Endodermal cell (in vitro differentiated cells): Measurements from ENCODE around the gene FRRS1L. TPM values are rescaled to one million over a fixed set of nuclear protein-coding genes. Genes with fewer than 3 reads are reported as not detected.
A peak's percentile ranks its signal among the peaks of the same experiment; 100 is the strongest.

Source experiments
- DNase-seq: peaks from one replicate; pipeline ENCODE4 v3.0.0-alpha.2; 2017
- H3K27ac ChIP-seq: 2 replicates; pipeline ENCODE4 v1.5.1; 2013; ENCODE audit warnings: mild to moderate bottlenecking, low read depth, low read length, moderate library complexity
- H3K27me3 ChIP-seq: 2 replicates; pipeline ENCODE4 v1.6.1; 2013; ENCODE audit warnings: mild to moderate bottlenecking, low read length, moderate library complexity; ENCODE audit not compliant: insufficient read depth, control insufficient read depth, poor library complexity, severe bottlenecking
- H3K36me3 ChIP-seq: 2 replicates; pipeline ENCODE4 v1.7.0; 2013; ENCODE audit warnings: mild to moderate bottlenecking, low read length, moderate library complexity; ENCODE audit not compliant: control insufficient read depth, insufficient read depth
- H3K4me1 ChIP-seq: one replicate; pipeline ENCODE4 v1.7.0; 2013; ENCODE audit warnings: low read length; ENCODE audit not compliant: control insufficient read depth, insufficient read depth
- H3K4me3 ChIP-seq: 2 replicates; pipeline ENCODE4 v1.5.1; 2013; ENCODE audit warnings: mild to moderate bottlenecking, low read length, moderate library complexity
- H3K9ac ChIP-seq: 2 replicates; pipeline ENCODE4 v1.6.1; 2013; ENCODE audit warnings: mild to moderate bottlenecking, low read length, moderate library complexity; ENCODE audit not compliant: poor library complexity, severe bottlenecking; ENCODE audit errors: extremely low read depth
- H3K9me3 ChIP-seq: 2 replicates; pipeline ENCODE4 v1.6.1; 2013; ENCODE audit warnings: mild to moderate bottlenecking, low read length, moderate library complexity; ENCODE audit not compliant: control insufficient read depth
- H3K27ac Mint-ChIP-seq: 2 replicates; pipeline ENCODE4 v1.8.0; 2020; ENCODE audit warnings: mixed read lengths
- H3K27me3 Mint-ChIP-seq: 2 replicates; pipeline ENCODE4 v1.8.0; 2021; ENCODE audit warnings: mild to moderate bottlenecking, mixed read lengths; ENCODE audit not compliant: insufficient read depth
- H3K36me3 Mint-ChIP-seq: 2 replicates; pipeline ENCODE4 v1.8.0; 2020; ENCODE audit warnings: low read depth, mixed read lengths
- H3K4me1 Mint-ChIP-seq: 2 replicates; pipeline ENCODE4 v1.8.0; 2020; ENCODE audit warnings: mixed read lengths
- H3K4me3 Mint-ChIP-seq: 2 replicates; pipeline ENCODE4 v1.8.0; 2020; ENCODE audit warnings: mild to moderate bottlenecking, moderate library complexity, mixed read lengths
- H3K9me3 Mint-ChIP-seq: 2 replicates; pipeline ENCODE4 v1.8.0; 2020; ENCODE audit warnings: mild to moderate bottlenecking, mixed read lengths
- CTCF ChIP-seq: fragments of 200-600 bp; sonication (generic); conservative IDR thresholded peaks from 2 replicates; pipeline ENCODE4 v1.5.0; 2021; ENCODE audit warnings: antibody characterized with exemption, mild to moderate bottlenecking
- WGBS, 2 experiments: methylation state at CpG; one replicate each; pipeline versions ENCODE4 v1.1.5 to v1.1.7; 2013; ENCODE audit warnings: missing lambda C conversion rate in 2 of 2, mixed read lengths in 1 of 2; ENCODE audit not compliant: insufficient coverage in 1 of 2, insufficient read length in 1 of 2; 5-methylcytosine and 5-hydroxymethylcytosine counted together
- total RNA-seq, 2 donors: library from RNA; stranded (reverse); fragmentation: NEBNext Ultra II Directional in 1 of 2; extraction: Animal tissue kit (Norgen Biotek cat#: 25700) in 1 of 2; gene quantifications; 2 replicates in 1 of 2; 3 replicates in 1 of 2; pipeline ENCODE4 v1.2.1, GENCODE V29; 2021

Gene FRRS1L
- total RNA-seq, 2 donors from 2014 or later: 1.5 to 1.8 TPM

GRCh38 chr9:109113892-109114609 lies 53.0 kb downstream of the FRRS1L start:
- no peaks in the 10 kb centered on the region for H3K9me3 Mint-ChIP-seq
- no peak for TF ChIP-seq CTCF
- H3K36me3 ChIP-seq: no peaks in the 10 kb centered on the region
- no peaks in the 10 kb centered on the region for H3K27me3 Mint-ChIP-seq
- H3K27ac ChIP-seq: no peak overlapping the region
- H3K4me1 ChIP-seq: peaks cover 9% of the 10 kb centered on the region
- no peak overlapping the region for H3K4me3 ChIP-seq
- peaks cover 48% of the 10 kb centered on the region for H3K4me1 Mint-ChIP-seq
- H3K4me3 Mint-ChIP-seq: no peak overlapping the region
- no peak overlapping the region for H3K9ac ChIP-seq
- H3K27me3 ChIP-seq: no peaks in the 10 kb centered on the region
- no peaks in the 10 kb centered on the region for H3K9me3 ChIP-seq
- H3K27ac Mint-ChIP-seq: no peak overlapping the region
- H3K36me3 Mint-ChIP-seq: peaks cover 9% of the 10 kb centered on the region
- 93 to 100% methylated on average over 1 to 12 of the region's 12 CpGs for WGBS, 2 experiments
- DNase-seq: peak; percentile 34

GRCh38 chr9:109113254-109113653 lies 53.8 kb downstream of the FRRS1L start:
- no peak for DNase-seq
- no peaks in the 10 kb centered on the region for H3K27me3 ChIP-seq
- 80 to 83% methylated on average over 2 to 3 of the region's 3 CpGs for WGBS, 2 experiments
- H3K27me3 Mint-ChIP-seq: no peaks in the 10 kb centered on the region
- H3K9me3 ChIP-seq: no peaks in the 10 kb centered on the region
- no peaks in the 10 kb centered on the region for H3K36me3 ChIP-seq
- H3K9me3 Mint-ChIP-seq: no peaks in the 10 kb centered on the region
- H3K4me1 ChIP-seq: peaks cover 15% of the 10 kb centered on the region
- no peak overlapping the region for H3K4me3 ChIP-seq
- no peak overlapping the region for H3K27ac ChIP-seq
- no peak overlapping the region for H3K9ac ChIP-seq
- H3K36me3 Mint-ChIP-seq: peaks cover 9% of the 10 kb centered on the region
- H3K27ac Mint-ChIP-seq: no peak overlapping the region
- H3K4me3 Mint-ChIP-seq: no peak overlapping the region
- TF ChIP-seq CTCF: no peak
- H3K4me1 Mint-ChIP-seq: peaks cover 44% of the 10 kb centered on the region

- Histone ChIP-seq H3K27me3 (no peaks in the 10 kb centered on the region), H3K9ac (no peak overlapping the region), H3K27ac (no peak overlapping the region), H3K4me1 (peaks cover 14% of the 10 kb centered on the region), H3K9me3 (no peaks in the 10 kb centered on the region), H3K36me3 (peaks cover 3% of the 10 kb centered on the region), H3K4me3 (no peak overlapping the region)
- no peak for TF ChIP-seq CTCF
- DNase-seq: no peak
- no peaks in the 10 kb centered on the region for H3K27me3 Mint-ChIP-seq
- no peak overlapping the region for H3K4me3 Mint-ChIP-seq
- 96 to 100% methylated on average over 1 to 4 of the region's 5 CpGs for WGBS, 2 experiments
- H3K9me3 Mint-ChIP-seq: no peaks in the 10 kb centered on the region
- peaks cover 5% of the 10 kb centered on the region for H3K36me3 Mint-ChIP-seq
- peaks cover 42% of the 10 kb centered on the region for H3K4me1 Mint-ChIP-seq
- H3K27ac Mint-ChIP-seq: no peak overlapping the region
Observed at GRCh38 chr9:109110329-109111021, 56.6 kb downstream of the FRRS1L start.
